Renal cortex interstitium (tissue), 15 donors: ENCODE results near the gene ANKLE2. TPM values are rescaled to one million over a fixed set of nuclear protein-coding genes. Genes with fewer than 3 reads are reported as not detected.
"Not testable (repeated sequence)": the region's sequence is repeated elsewhere in the genome, so short reads cannot be mapped to it uniquely, and the experiment has no call there.

Experiments used
- DNase-seq, 11 donors: peaks; one replicate each; pipeline ENCODE4 v3.0.0-alpha.2; 2013; ENCODE audit warnings: low read depth in 9 of 11, low spot score in 4 of 11; ENCODE audit errors: extremely low read depth in 1 of 11
- long read RNA-seq, 16 experiments: transcript quantifications; one replicate each; lab custom pipeline, GENCODE V29; 2026
- polyA plus RNA-seq, 3 donors: library from polyadenylated mRNA; unstranded; fragments of 120-200 nt; gene quantifications; one replicate each; pipeline ENCODE4 v1.2.1, GENCODE V29; 2013; ENCODE audit not compliant: insufficient read length in 3 of 3

Gene ANKLE2
- 10 to 100 TPM; 63.0 to 79.6 (median 69.3) TPM for polyA plus RNA-seq
- long read RNA-seq, donor 1, full-length matches to known transcripts, result 5 of 5 reads
- long read RNA-seq, donor 1, partial matches to known transcripts, result 0 of 5 reads
- long read RNA-seq, donor 1, other reads (novel, unspliced or antisense), result 0 of 5 reads
- long read RNA-seq, donor 2, full-length matches to known transcripts, result 4 of 15 reads
- long read RNA-seq, donor 2, partial matches to known transcripts, result 11 of 15 reads
- long read RNA-seq, donor 2, other reads (novel, unspliced or antisense), result 0 of 15 reads
- long read RNA-seq, donor 3, full-length matches to known transcripts, result 9 of 9 reads
- long read RNA-seq, donor 3, partial matches to known transcripts, result 0 of 9 reads
- long read RNA-seq, donor 3, other reads (novel, unspliced or antisense), result 0 of 9 reads
- long read RNA-seq, donor 4, full-length matches to known transcripts, result 7 of 7 reads
- long read RNA-seq, donor 4, partial matches to known transcripts, result 0 of 7 reads
- long read RNA-seq, donor 4, other reads (novel, unspliced or antisense), result 0 of 7 reads
- long read RNA-seq, donor 5, result 0 reads
- long read RNA-seq, donor 6, full-length matches to known transcripts, result 12 of 27 reads
- long read RNA-seq, donor 6, partial matches to known transcripts, result 15 of 27 reads
- long read RNA-seq, donor 6, other reads (novel, unspliced or antisense), result 0 of 27 reads
- long read RNA-seq, donor 7, full-length matches to known transcripts, result 7 of 12 reads
- long read RNA-seq, donor 7, partial matches to known transcripts, result 5 of 12 reads
- long read RNA-seq, donor 7, other reads (novel, unspliced or antisense), result 0 of 12 reads
- long read RNA-seq, donor 8, full-length matches to known transcripts, result 14 of 19 reads
- long read RNA-seq, donor 8, partial matches to known transcripts, result 5 of 19 reads
- long read RNA-seq, donor 8, other reads (novel, unspliced or antisense), result 0 of 19 reads
- long read RNA-seq, donor 9, full-length matches to known transcripts, result 9 of 14 reads
- long read RNA-seq, donor 9, partial matches to known transcripts, result 5 of 14 reads
- long read RNA-seq, donor 9, other reads (novel, unspliced or antisense), result 0 of 14 reads
- long read RNA-seq, donor 10, full-length matches to known transcripts, result 8 of 19 reads
- long read RNA-seq, donor 10, partial matches to known transcripts, result 11 of 19 reads
- long read RNA-seq, donor 10, other reads (novel, unspliced or antisense), result 0 of 19 reads
- long read RNA-seq, donor 11, full-length matches to known transcripts, result 6 of 13 reads
- long read RNA-seq, donor 11, partial matches to known transcripts, result 7 of 13 reads
- long read RNA-seq, donor 11, other reads (novel, unspliced or antisense), result 0 of 13 reads
- long read RNA-seq, donor 12, full-length matches to known transcripts, result 1 of 1 reads
- long read RNA-seq, donor 12, partial matches to known transcripts, result 0 of 1 reads
- long read RNA-seq, donor 12, other reads (novel, unspliced or antisense), result 0 of 1 reads
- long read RNA-seq, donor 13, result 0 reads
- long read RNA-seq, donor 14, full-length matches to known transcripts, result 5 of 10 reads
- long read RNA-seq, donor 14, partial matches to known transcripts, result 5 of 10 reads
- long read RNA-seq, donor 14, other reads (novel, unspliced or antisense), result 0 of 10 reads
- long read RNA-seq, donor 15, partial matches to known transcripts, result 0 of 3 reads
- long read RNA-seq, donor 15, other reads (novel, unspliced or antisense), result 0 of 3 reads
- long read RNA-seq, donor 16, full-length matches to known transcripts, result 20 of 95 reads
- long read RNA-seq, donor 16, partial matches to known transcripts, result 75 of 95 reads
- long read RNA-seq, donor 16, other reads (novel, unspliced or antisense), result 0 of 95 reads

DNA sequence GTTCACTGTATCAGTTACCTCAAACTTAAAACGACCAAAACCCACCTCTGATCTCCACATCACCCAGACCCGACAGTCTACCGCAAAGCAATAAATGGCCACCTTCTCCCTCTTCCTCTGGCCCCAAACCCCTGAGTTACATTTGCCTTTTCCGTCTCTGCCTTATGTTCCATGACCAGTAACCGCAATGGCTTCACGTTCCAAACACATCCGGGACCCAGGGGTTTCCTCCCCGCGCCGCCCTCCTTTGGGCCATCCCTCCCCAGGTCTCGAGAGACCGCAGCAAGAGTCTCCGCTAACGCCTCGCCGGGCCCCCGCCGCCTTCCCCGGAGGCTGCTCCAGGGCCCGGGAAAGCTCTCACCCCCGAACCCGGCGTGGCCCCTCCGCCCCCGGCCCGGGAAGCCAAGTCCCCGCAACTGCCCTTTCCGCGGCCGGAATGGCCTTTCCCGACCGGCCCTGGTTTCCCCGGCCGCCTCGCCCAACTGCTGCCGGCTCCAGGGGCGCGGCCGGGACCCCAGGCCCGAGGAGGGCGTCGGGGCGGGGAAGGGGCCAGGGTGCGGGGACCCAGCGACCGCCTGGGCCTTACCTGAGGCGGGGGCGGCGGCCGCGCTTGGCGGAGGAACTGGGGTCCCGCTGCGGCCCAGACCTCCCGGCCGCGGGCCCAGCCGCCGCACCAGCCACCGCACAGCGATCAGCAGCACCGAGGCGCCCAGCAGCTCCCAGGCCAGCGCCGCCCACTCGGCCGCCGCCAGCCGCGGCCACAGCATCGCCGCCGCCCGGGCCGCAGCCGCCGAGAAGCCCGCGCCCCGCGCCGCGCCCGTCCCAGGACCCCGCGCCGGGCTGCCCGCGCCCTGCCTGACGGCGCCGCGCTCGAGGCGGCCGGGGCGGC, at the start of gene ANKLE2:
Gene ANKLE2, minus strand, starts transcription at position 801 of the 889 bp plus-strand sequence. Its CDS starts 34 bp downstream, at position 767.
- peak in 3 of 11 donors; percentile 11 to 35 (median 18) for DNase-seq

DNA sequence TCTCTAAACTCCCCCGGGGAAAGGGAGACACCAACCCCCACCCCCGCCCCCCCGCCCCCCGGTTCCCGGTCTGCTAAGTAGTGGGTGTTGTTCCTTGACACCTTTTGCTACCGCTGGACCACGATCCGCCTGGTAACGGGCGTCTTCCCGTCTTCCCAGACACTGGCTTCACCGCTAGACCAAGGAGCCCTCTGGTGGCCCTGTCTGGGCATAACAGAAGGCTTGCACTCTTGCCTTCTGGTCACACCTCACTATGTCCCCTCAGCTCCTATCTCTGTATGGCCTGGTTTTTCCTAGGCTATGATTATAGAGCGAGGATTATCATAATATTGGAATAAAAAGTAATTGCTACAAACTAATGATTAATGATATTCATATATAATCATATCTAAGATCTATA, 47.8 kb upstream of the ANKLE2 start:
- not testable (repeated sequence) for DNase-seq

DNA sequence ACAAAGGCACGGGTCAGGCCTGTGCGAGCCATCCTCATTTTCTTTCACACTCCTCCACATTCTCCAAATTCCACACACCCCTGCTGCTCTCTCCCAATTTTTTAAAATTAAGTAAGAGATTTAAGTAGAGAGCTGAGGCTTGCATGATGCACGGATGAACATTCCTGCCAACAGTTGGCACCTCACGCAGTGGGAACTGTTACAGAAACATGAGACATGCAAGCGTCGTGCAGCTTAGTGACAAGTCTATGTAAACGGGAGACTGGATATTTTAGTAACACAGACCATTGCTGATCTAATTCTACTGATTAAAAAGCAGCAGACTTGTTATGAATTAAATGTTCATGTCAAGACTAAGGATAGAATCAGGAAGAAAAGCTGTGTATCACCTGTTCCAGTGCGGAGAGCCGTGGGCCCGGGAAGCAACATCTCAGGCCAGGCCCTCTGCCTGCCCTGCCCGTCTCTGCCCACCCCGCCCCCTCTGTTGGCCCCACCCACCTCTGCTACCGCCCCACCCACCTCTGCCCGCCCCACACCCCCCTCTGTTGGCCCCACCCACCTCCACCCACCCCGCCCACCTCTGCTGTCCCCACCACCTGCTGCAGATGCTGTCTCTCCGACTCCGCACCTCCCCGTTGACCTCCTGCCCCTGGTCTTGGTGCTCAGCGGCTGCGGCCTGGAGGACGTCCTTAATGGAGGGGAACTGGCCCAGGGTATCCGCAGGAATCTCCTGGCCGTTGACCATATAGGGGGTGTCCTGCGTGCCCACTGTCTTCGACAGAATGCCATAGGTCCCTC, 45.9 kb upstream of the ANKLE2 start:
- no peak for DNase-seq

DNA sequence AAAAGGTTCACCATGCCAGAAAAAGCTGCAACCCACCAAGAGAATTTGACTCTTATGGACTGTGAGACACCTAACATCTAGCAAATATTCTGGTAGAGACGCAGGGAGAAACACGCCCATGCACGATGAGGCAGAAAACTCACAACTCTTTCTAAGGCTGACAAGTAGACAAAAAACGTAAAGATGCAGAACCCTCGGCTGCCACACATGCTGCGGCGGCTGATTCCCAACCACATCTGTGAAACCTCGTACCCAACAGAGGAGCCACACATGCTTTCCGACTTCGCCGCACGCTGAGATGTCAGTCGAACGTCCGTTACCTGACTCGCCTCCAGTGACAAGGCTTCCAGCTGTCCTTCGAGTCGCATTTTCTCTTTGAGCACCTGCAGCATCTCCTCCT, 45.2 kb upstream of the ANKLE2 start:
- no peak for DNase-seq

DNA sequence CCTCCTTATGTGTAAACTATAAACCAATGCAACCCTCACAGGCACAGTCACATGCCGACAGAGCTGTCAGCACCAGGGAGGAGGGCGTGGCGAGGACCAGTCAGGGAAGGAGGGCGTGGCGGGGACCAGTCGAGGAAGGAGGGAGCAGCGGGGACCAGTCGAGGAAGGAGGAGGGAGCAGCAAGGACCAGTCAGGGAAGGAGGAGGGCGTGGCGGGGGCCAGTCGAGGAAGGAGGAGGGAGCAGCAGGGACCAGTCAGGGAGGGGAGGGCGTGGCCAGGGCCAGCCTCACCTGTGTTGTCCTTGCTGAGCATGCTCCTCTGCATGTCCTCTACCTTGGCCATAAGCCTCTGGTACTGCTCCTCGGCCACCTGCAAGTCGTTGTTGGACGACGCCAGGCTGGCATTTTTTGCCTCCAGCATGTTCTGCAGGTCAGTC, 42.8 kb upstream of the ANKLE2 start:
- no peak for DNase-seq

DNA sequence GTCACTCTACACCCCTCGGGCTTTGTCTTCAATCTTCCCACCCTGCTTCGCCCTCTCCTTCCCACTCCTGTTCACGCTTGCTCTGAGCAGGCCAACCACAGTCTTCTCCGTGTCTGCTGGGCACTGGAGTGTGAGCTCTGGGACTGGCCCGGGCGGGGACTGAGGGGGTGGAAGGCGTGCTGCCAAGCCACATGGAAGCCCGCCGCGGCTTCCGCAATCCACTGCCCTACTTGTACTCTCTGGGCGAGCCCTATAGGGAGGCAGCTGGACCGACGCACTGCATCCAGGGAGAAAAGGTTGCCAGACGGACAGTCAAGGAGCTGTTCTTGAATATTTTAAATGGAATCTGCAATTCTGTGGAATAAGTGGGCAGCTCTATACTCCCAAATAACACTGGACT, 42.3 kb upstream of the ANKLE2 start:
- no peak for DNase-seq

DNA sequence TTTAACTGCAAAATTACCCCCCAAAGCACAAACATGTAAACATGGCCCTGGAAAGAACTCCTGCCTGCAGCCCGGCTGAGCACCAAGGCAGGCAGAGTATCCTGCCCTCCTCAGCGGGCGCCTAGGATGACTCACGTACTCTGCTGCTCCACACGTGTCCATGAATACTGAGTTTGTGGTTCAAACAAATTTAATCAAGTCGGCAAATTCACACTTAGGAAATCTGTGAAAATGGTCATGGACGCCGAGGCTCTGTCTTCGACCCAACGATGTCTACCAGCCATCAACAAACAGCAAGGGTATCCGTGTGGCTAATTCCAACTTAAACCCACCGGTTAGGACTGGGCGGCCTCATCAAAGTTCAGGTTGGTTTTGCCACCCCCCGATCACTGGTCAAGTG, 41.5 kb upstream of the ANKLE2 start:
- DNase-seq, result no peak

DNA sequence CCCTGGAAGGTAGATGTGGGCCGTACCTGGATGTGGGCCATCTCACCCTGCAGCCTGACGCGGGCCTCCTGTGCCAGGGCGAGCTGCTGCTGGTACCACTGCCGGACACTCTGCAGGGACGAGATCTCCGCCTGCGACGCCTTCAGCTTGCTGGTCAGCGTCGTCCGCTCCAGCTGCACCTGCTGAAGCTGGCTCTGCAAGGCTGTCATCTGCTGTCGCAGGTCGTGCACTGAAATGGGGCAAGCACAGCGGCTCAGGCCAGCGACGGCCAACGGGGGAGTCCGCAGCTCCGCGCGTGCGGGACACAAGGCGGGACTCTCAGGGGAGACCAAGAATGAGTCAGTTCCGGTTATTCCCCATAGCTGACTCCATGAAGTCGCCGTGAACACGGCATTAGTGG, 40.1 kb upstream of the ANKLE2 start:
- no peak for DNase-seq

DNA sequence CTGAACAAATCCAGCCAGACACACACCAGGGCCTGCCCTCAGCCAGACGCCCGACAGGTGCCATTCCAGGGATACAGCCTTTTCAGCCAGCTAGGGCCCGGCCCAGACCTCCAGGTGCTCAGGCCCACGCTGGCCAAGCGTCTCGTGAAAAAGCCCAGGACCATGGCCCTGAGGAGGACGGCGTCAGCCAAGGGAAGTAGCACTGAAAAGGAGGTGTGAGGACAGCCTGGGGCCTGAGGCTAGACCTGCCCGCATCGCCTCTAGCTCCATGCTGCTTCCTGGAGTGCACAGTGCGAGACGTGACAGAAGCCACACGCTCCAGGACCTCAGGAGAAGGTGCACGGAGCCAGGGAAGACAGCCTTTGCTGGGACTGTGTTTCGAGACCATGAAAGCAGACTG, 37.2 kb upstream of the ANKLE2 start:
- DNase-seq, result no peak

DNA sequence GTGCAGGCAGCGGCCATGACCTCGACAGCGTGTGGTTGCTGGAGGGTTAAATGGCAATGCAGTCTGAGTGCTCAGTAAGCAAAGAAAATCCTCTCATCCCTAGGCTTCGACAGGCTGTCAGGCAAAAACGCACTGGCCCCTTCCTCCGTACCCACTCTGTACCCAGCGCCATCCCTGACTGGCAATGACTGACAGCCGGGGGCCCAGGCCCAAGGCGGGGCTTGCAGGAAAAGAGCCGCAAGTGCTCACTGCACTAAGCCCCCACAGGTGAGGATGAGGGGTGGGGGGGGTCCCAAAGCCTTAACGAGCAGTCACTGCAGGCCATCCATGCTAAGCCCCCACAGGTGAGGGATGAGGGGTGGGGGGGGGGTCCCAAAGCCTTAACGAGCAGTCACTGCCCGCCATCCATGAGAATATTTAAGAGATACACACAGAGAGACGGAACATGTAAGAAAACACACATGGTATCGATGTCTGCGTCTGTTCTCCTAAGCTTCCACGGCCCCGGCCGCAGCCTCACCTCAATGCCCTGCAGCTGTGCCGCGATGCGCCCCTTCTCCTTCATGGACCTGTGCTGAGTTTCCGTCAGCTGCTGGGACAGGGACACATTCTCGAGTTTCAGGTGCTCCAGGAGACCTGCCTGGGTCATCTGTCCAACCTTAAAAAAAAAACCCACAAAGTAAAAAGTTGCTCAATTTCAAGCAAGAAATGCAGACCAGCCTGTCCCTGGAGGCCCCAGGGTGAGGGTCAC, 36.4 kb upstream of the ANKLE2 start:
- no peak for DNase-seq

DNA sequence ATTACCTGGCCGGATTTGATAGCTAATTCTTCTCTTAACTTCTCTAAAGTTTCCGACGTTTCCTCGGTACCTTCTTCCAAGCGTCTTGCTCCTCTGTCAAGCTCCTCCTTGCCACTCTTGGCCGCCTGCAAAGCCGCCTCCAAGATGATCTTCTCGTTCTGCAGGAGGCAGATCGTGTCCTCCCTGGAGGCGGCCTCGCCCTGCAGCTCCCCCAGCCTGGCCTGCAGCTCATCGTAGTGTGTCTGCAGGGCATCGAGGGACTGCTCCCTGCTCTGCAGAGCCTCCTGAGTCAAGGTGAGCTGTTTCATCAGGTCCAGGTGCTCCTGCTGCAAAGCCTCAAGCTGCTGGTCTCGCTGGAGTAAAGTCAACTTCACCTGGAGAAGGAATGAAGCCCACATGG, 34.2 kb upstream of the ANKLE2 start:
- no peak for DNase-seq

DNA sequence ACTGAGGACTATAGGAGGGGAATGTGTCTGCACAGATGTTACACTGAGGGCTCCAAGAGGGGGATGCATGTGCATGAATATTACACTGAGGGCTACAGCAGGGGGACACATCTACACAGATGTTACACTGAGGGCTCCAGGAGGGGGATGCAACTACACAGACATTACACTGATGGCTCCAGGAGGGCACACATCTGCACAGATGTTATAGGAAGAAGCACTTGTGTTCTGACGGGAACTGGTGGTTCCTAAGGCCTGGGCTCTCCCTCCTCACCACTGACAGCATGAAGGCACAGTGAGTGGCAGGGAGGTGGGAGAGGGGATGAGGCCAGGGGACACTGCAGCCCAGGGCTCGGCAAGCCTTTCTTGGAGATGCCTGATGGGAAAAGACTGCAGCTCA, 30.3 kb upstream of the ANKLE2 start:
- not testable (repeated sequence) for DNase-seq

DNA sequence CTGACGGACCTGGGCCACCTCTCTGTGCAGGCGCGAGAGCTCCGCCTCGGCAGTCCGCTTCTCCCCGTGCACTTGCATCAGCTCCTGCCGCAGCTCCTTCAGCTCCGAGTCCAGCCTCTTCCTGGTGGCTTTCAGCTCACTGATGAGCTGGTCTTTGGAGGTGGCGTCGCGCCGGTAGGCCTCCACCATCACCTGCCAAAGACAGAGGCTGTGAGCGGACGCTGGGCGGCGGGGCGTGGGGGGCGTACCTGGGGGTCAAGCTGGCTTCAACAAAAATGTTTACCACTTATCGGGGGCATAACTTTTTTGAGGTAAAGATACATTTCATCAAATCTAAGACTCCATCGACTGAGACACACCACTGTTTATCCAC, 27.5 kb upstream of the ANKLE2 start:
- DNase-seq, result no peak

DNA sequence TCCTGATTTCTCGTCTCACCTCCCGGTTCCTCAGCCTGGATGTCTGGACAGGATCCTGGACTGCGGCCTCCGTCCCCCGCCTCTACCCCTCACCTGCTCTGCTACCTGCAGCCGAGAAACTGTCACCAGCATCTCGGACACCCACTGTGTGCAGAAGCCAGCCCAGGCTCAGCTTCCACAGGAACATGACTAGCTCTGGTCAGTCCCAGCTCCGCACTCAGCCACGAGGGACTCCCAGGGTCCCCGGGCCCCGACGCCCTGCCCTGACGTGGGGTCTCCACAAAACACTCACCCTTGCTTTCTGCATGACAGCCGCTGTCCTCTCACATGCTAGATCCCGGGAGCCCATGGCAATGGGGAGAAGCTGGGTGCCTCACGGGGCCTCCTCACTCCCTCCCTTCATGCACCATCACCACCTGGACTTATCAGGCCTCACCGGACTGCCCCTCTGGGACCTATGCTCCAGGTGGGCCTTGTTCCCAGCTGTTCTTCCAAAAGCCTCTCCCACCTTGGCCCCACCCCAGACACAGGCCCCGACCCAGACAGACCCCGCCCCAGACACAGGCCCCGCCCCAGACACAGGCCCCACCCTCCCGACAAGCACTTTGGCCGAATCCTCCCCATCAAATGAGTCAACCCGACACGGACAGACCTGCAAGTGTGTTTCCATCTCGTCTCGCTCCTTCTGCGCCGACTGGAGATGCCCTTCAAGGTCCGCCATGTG, 26.9 kb upstream of the ANKLE2 start:
- DNase-seq, result no peak

DNA sequence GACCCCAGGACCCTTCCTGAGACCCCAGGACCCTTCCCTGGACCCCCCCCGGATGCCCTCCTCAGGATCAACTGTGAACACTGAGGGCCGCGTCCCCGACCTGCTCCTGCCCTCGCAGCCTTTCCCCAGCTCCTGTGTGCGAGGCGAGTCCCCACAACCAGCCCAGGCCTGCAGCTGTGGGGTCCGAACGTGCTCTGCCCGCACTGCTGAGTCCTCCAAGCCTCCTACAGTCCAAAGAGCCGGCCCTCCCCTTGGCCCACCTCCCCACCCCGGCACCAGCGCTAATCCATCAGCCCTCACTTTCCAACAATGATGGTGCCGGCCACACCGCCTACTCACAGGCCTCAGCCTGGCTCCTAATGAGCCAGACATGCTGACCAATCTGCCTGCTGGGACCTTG, 26.2 kb upstream of the ANKLE2 start:
- no peak for DNase-seq
